Measurements from ENCODE around the gene BBOF1. TPM values are rescaled to one million over a fixed set of nuclear protein-coding genes. Genes with fewer than 3 reads are reported as not detected.
A peak's percentile ranks its signal among the peaks of the same experiment; 100 is the strongest.

The BBOF1 gene
- total RNA-seq, 1 donor from 2014 or later, result 4.5 TPM

- TF ChIP-seq CTCF (IDR thresholded peaks at IDR 0.05; ENCODE audit: unreplicated experiment), result no peak
Measured at GRCh38 chr14:74084277-74085046, 65.3 kb downstream of the BBOF1 start, which contains the start of the genes ALDH6A1 and LIN52. TSS of gene ALDH6A1 (minus strand) at chr14:74084453. CDS start at chr14:74084394, 59 bp downstream. TSS of gene LIN52 (plus strand) at chr14:74084956. CDS start at chr14:74084975, 19 bp downstream.

GRCh38 chr14:74085047-74085637 is 66.0 kb downstream of the BBOF1 start:
- Mint-ChIP-seq H3K27ac (peak overlapping the region; percentile 99), H3K9me3 (ENCODE audit: low read depth) (no peaks in the 10 kb centered on the region)

More at GRCh38 chr14:74084277-74085046, 65.3 kb downstream of the BBOF1 start, which contains the start of the genes ALDH6A1 and LIN52:
- peak within 1 kb of the TSS; percentile 99 for H3K27ac Mint-ChIP-seq
- no peaks in the 10 kb centered on the region for H3K9me3 Mint-ChIP-seq (ENCODE audit: low read depth)
- H3K4me1 Mint-ChIP-seq (ENCODE audit: low read depth), result peaks cover 27% of the 10 kb centered on the region
- DNase-seq (ENCODE audit: low spot score, unreplicated experiment), result peak; percentile 99
- peak within 1 kb of the TSS; percentile 100 for H3K4me3 Mint-ChIP-seq (ENCODE audit: low read depth)
- no peaks in the 10 kb centered on the region for H3K27me3 Mint-ChIP-seq
- H3K36me3 Mint-ChIP-seq (ENCODE audit: insufficient read depth), result no peaks in the 10 kb centered on the region

GRCh38 chr14:74085828-74086227 is 66.7 kb downstream of the BBOF1 start:
- Mint-ChIP-seq H3K27ac (peak overlapping the region; percentile 99), H3K4me1 (ENCODE audit: low read depth) (peaks cover 25% of the 10 kb centered on the region), H3K4me3 (ENCODE audit: low read depth) (peak overlapping the region; percentile 100), H3K9me3 (ENCODE audit: low read depth) (no peaks in the 10 kb centered on the region), H3K27me3 (no peaks in the 10 kb centered on the region), H3K36me3 (ENCODE audit: insufficient read depth) (peaks cover under 1% of the 10 kb centered on the region)
- no peak for DNase-seq (ENCODE audit: low spot score, unreplicated experiment)
- no peak for TF ChIP-seq CTCF (IDR thresholded peaks at IDR 0.05; ENCODE audit: unreplicated experiment)

More at GRCh38 chr14:74085047-74085637, 66.0 kb downstream of the BBOF1 start:
- Mint-ChIP-seq H3K4me3 (ENCODE audit: low read depth) (peak overlapping the region; percentile 100), H3K36me3 (ENCODE audit: insufficient read depth) (no peaks in the 10 kb centered on the region), H3K27me3 (no peaks in the 10 kb centered on the region), H3K4me1 (ENCODE audit: low read depth) (peaks cover 27% of the 10 kb centered on the region)
- peak; percentile 14 for DNase-seq (ENCODE audit: low spot score, unreplicated experiment)
- TF ChIP-seq CTCF (IDR thresholded peaks at IDR 0.05; ENCODE audit: unreplicated experiment), result no peak

- peaks cover 7% of the 10 kb centered on the region for H3K36me3 Mint-ChIP-seq (ENCODE audit: insufficient read depth)
- H3K27ac Mint-ChIP-seq, result no peak overlapping the region
- H3K4me1 Mint-ChIP-seq (ENCODE audit: low read depth), result peaks cover 9% of the 10 kb centered on the region
- no peaks in the 10 kb centered on the region for H3K9me3 Mint-ChIP-seq (ENCODE audit: low read depth)
- DNase-seq (ENCODE audit: low spot score, unreplicated experiment), result no peak
- no peak for TF ChIP-seq CTCF (IDR thresholded peaks at IDR 0.05; ENCODE audit: unreplicated experiment)
- H3K4me3 Mint-ChIP-seq (ENCODE audit: low read depth), result no peak overlapping the region
- H3K27me3 Mint-ChIP-seq, result no peaks in the 10 kb centered on the region
Measured at GRCh38 chr14:74089251-74090020, 70.3 kb downstream of the BBOF1 start.

- H3K27me3 Mint-ChIP-seq, result no peaks in the 10 kb centered on the region
- peaks cover 17% of the 10 kb centered on the region for H3K36me3 Mint-ChIP-seq (ENCODE audit: insufficient read depth)
- no peak overlapping the region for H3K4me3 Mint-ChIP-seq (ENCODE audit: low read depth)
- DNase-seq (ENCODE audit: low spot score, unreplicated experiment), result no peak
- H3K4me1 Mint-ChIP-seq (ENCODE audit: low read depth), result no peaks in the 10 kb centered on the region
- H3K9me3 Mint-ChIP-seq (ENCODE audit: low read depth), result no peaks in the 10 kb centered on the region
- TF ChIP-seq CTCF (IDR thresholded peaks at IDR 0.05; ENCODE audit: unreplicated experiment), result no peak
- H3K27ac Mint-ChIP-seq, result no peak overlapping the region
Measured at GRCh38 chr14:74105381-74105780, 86.2 kb downstream of the BBOF1 start.
